HepG2 (cell line): ENCODE results near the gene DCTN2. TPM values are rescaled to one million over a fixed set of nuclear protein-coding genes. Genes with fewer than 3 reads are reported as not detected.

Experiments
- ATAC-seq: fragments of 200-7000 bp; cut with Tn5 transposase; 3 replicates; pipeline ENCODE4 v1.9.1; 2020; ENCODE audit warnings: mild to moderate bottlenecking, moderate library complexity
- BruUV-seq: library from RNA; stranded (reverse); fragments of 400-500 nt; replicated peaks from 2 replicates; lab custom pipeline; 2021; lab: Mats Ljungman, UMichigan
- CTCF ChIA-PET: fragments of 300-600 bp; formaldehyde crosslinking; extraction: SDS; loops from one replicate; lab custom pipeline; 2021; ENCODE audit warnings: low total read pairs, inconsistent platforms, low intra/inter-chr PET ratio; lab: Yijun Ruan, JAX
- POLR2A ChIA-PET: fragments of 350-600 bp; sonication (Branson Sonifier 250); formaldehyde crosslinking; loops from one replicate; lab custom pipeline; 2020; ENCODE audit warnings: antibody characterized with exemption, inconsistent platforms; lab: Yijun Ruan, JAX
- DNase-seq: peaks from one replicate; pipeline ENCODE4 v3.0.0-alpha.2; 2015; ENCODE audit warnings: low spot score
- FAIRE-seq: peaks from 3 replicates; lab custom pipeline; 2011; peaks lifted over from hg19 to GRCh38; lab: Jason Lieb, UNC
- H2AFZ ChIP-seq: one replicate; pipeline ENCODE4 v1.6.1; 2011; ENCODE audit warnings: low read length, inconsistent platforms
- H3K27ac ChIP-seq: fragments of 300-600 bp; 3 replicates; pipeline ENCODE4 v1.8.0; 2011; ENCODE audit warnings: mixed run types, mild to moderate bottlenecking, mixed read lengths, low read length, inconsistent platforms; ENCODE audit not compliant: insufficient read depth; ENCODE audit errors: extremely low read length
- H3K27me3 ChIP-seq, 2 experiments: fragments of 200-600 bp in 1 of 2; 2 replicates in 1 of 2; 3 replicates in 1 of 2; pipeline versions ENCODE4 v1.6.0 to v1.8.0; 2011; ENCODE audit warnings: low read length in 2 of 2, mild to moderate bottlenecking in 2 of 2, moderate library complexity in 2 of 2, inconsistent platforms in 1 of 2; ENCODE audit not compliant: insufficient read depth in 2 of 2, control insufficient read depth in 1 of 2
- H3K36me3 ChIP-seq, 2 experiments: fragments of 200-600 bp in 1 of 2; replicated peaks in 1 of 2; 2 replicates in 1 of 2; 3 replicates in 1 of 2; pipeline versions ENCODE4 v1.5.1 to v1.8.0; 2011; ENCODE audit warnings: low read length in 2 of 2, inconsistent platforms in 1 of 2; ENCODE audit not compliant: insufficient read depth in 2 of 2, control insufficient read depth in 1 of 2
- H3K4me1 ChIP-seq: 2 replicates; pipeline ENCODE4 v1.5.1; 2012; ENCODE audit warnings: low read length, inconsistent platforms; ENCODE audit not compliant: insufficient read depth
- H3K4me2 ChIP-seq: 2 replicates; pipeline ENCODE4 v1.6.0; 2011; ENCODE audit warnings: low read depth, low read length, inconsistent platforms
- H3K4me3 ChIP-seq, 3 experiments: fragments of 200-600 bp in 1 of 3; sonication (generic), shearing (Covaris generic) in 1 of 3; replicated peaks in 1 of 3; 2 replicates each; pipeline ENCODE4 v1.5.1; 2011 to 2016; ENCODE audit warnings: low read length in 3 of 3, inconsistent platforms in 2 of 3, low read depth in 2 of 3, mild to moderate bottlenecking in 2 of 3, control low read depth in 1 of 3, mixed read lengths in 1 of 3; ENCODE audit not compliant: insufficient read depth in 1 of 3
- H3K79me2 ChIP-seq: one replicate; pipeline ENCODE4 v1.6.1; 2011; ENCODE audit warnings: low read length, inconsistent platforms; ENCODE audit not compliant: insufficient read depth
- H3K9ac ChIP-seq: 2 replicates; pipeline ENCODE4 v1.6.0; 2011; ENCODE audit warnings: mild to moderate bottlenecking, low read depth, low read length, inconsistent platforms; ENCODE audit not compliant: insufficient read depth
- H3K9me3 ChIP-seq: 2 replicates; pipeline ENCODE4 v1.5.1; 2012; ENCODE audit warnings: mild to moderate bottlenecking, low read length
- H4K20me1 ChIP-seq: 2 replicates; pipeline ENCODE4 v1.6.0; 2011; ENCODE audit warnings: inconsistent platforms, mild to moderate bottlenecking, low read length, moderate library complexity; ENCODE audit not compliant: insufficient read depth
- HES4 ChIP-seq: sonication (generic); formaldehyde crosslinking; IDR thresholded peaks from 2 replicates; pipeline ENCODE4 v1.9.0; 2021; ENCODE audit warnings: mild to moderate bottlenecking, missing genetic modification reagents, borderline replicate concordance
- RFXANK ChIP-seq: IDR thresholded peaks from 2 replicates; pipeline ENCODE4 v1.6.1; 2016
- RNF219 ChIP-seq: sonication (generic); formaldehyde crosslinking; IDR thresholded peaks from 2 replicates; pipeline ENCODE4 v1.5.0; 2020; ENCODE audit warnings: mild to moderate bottlenecking, missing genetic modification reagents
- SIN3A ChIP-seq: IDR thresholded peaks from 2 replicates; pipeline ENCODE4 v1.6.1; 2011; ENCODE audit warnings: low read depth, mild to moderate bottlenecking, control low read depth, low read length, borderline replicate concordance
- TFAP4 ChIP-seq: sonication (generic); IDR thresholded peaks from 2 replicates; pipeline ENCODE4 v1.6.1; 2016; ENCODE audit warnings: low read depth, borderline replicate concordance
- TRAFD1 ChIP-seq: sonication (generic); formaldehyde crosslinking; IDR thresholded peaks from 2 replicates; pipeline ENCODE4 v1.5.1; 2020; ENCODE audit warnings: missing genetic modification reagents, mild to moderate bottlenecking, borderline replicate concordance
- ZFX ChIP-seq: sonication (generic); formaldehyde crosslinking; IDR thresholded peaks from 2 replicates; pipeline ENCODE4 v1.4.0; 2020; ENCODE audit warnings: mild to moderate bottlenecking, low read depth, missing genetic modification reagents, moderate library complexity
- WGBS: methylation state at CpG from one replicate; pipeline ENCODE4 v1.1.6; 2017; ENCODE audit warnings: low lambda C conversion rate; 5-methylcytosine and 5-hydroxymethylcytosine counted together
- in situ Hi-C: cut with HindIII; loops from 2 replicates; pipeline ENCODE4 v1.10.0; 2017; ENCODE audit warnings: low pct_unique_long_range_greater_than_20kb; ENCODE audit not compliant: extremely low pct_ligation_motif_present
- intact Hi-C: fragments of 100-400 bp; cut with micrococcal nuclease; formaldehyde crosslinking; loops from one replicate; pipeline ENCODE4 v1.10.0; 2022; ENCODE audit not compliant: unreplicated experiment
- polyA plus RNA-seq, 8 experiments: library from polyadenylated mRNA; depleted of rRNA in 3 of 8; stranded (reverse) in 7 of 8; unstranded in 1 of 8; fragments of >200 nt; fragmentation: Illumina TruSeq in 4 of 8; extraction: Trizol in 4 of 8; gene quantifications; 2 replicates each; pipeline versions ENCODE4 v1.2.1 to v1.2.3, GENCODE V29; 2011 to 2016; ENCODE audit warnings: low read depth in 4 of 8, missing spikeins in 1 of 8, mixed read lengths in 1 of 8; ENCODE audit not compliant: insufficient read depth in 1 of 8
- total RNA-seq, 5 experiments: library from RNA; depleted of rRNA; stranded (reverse); fragments of >200 nt; fragmentation: Illumina TruSeq; extraction: Trizol; gene quantifications; 2 replicates each; pipeline ENCODE4 v1.2.3, GENCODE V29; 2016; ENCODE audit warnings: low read depth in 1 of 5

DCTN2 gene
- total and polyA plus RNA-seq, 2 of the 13 experiments (the other 11 are each of a cell fraction or from before 2014, with no cell fraction given): 72.0 to 77.4 TPM

DNA sequence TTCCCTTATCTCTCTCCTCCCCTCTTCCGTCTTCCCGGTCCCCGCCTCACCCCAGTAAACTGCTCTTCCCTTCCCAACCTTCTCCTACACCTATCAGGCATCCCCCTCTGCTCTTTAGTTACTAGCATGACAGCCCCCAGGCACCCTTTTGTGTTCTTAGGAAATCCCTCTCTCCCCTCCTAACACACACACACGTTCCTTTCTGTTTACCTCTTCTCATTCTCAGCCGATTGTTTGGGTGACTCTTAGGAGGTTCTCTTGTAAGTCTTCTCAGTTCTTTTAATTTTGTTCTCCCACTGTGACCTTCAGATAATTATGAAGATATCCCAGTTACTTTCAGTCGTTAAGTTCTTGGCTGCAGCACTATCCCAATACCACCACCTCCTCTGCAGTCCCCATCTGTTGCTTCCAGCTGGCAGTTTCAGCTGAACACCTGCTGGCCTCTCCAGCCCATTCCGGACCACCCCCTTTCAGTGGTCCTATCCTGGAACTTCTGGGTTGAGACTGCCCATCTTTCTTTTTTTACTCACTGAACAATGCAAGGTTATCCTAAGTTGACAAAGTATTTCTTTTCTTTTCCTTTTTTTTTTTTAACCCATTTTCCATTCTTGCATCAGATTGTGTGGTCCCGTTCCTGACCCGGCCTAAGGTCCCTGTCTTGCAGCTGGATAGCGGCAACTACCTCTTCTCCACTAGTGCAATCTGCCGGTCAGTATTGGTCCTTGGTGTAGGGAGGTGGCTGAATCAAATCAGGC is 58.4 kb downstream of the DCTN2 start:
- POLR2A ChIA-PET: interaction anchor here (1.0 to 3.4 kb wide), 3 partner anchors 28 to 87 kb away, joined by 3 to 15 read pairs (median 3); partner anchors contain the start of gene DDIT3
- Histone ChIP-seq H3K27me3 (peaks cover 0 to 4% of the 10 kb centered on the region in 2 experiments; a peak in 1 of 5 replicates), H3K9me3 (no peaks in the 10 kb centered on the region), H3K9ac (peak overlapping the region; percentile 92), H3K79me2 (peaks cover 23% of the 10 kb centered on the region), H3K27ac (peak overlapping the region; percentile 62), H3K4me3 (peak overlapping the region; percentile 95 to 97 (median 96)), H4K20me1 (peaks cover 8% of the 10 kb centered on the region), H3K4me1 (peaks cover 23% of the 10 kb centered on the region), H2AFZ (no peak overlapping the region), H3K4me2 (peak overlapping the region; percentile 93), H3K36me3 (peaks cover 19 to 37% of the 10 kb centered on the region in 2 experiments)
- no peak for FAIRE-seq
- TF ChIP-seq SIN3A (0 out of 2 replicates have a peak, but pooled peaks have one; percentile 36), RNF219 (peak; percentile 2; the same call in 1 of the 2 replicates), TRAFD1 (0 out of 2 replicates have a peak, but pooled peaks have one; percentile 17), TFAP4 (peak; percentile 42; the same call in 1 of the 2 replicates), HES4 (CRISPR knock-in tag) (no peak), RFXANK (no peak), ZFX (CRISPR knock-in tag) (no peak)
- intact Hi-C loops: no loop called here
- ATAC-seq: peak; percentile 19; the same call in 1 of the 3 replicates
- DNase-seq: no peak
- CTCF ChIA-PET: no interaction called here
- in situ Hi-C loops: no loop called here
- BruUV-seq: no TSS peak
- WGBS: 4% methylated on average over 11 of the region's 11 CpGs
